ENCODE results near the gene NXF1. TPM values are rescaled to one million over a fixed set of nuclear protein-coding genes. Genes with fewer than 3 reads are reported as not detected.

The NXF1 gene
- total and polyA plus RNA-seq, 3 donors from 2014 or later: 88.3 to 98.7 (median 94.6) TPM

DNA sequence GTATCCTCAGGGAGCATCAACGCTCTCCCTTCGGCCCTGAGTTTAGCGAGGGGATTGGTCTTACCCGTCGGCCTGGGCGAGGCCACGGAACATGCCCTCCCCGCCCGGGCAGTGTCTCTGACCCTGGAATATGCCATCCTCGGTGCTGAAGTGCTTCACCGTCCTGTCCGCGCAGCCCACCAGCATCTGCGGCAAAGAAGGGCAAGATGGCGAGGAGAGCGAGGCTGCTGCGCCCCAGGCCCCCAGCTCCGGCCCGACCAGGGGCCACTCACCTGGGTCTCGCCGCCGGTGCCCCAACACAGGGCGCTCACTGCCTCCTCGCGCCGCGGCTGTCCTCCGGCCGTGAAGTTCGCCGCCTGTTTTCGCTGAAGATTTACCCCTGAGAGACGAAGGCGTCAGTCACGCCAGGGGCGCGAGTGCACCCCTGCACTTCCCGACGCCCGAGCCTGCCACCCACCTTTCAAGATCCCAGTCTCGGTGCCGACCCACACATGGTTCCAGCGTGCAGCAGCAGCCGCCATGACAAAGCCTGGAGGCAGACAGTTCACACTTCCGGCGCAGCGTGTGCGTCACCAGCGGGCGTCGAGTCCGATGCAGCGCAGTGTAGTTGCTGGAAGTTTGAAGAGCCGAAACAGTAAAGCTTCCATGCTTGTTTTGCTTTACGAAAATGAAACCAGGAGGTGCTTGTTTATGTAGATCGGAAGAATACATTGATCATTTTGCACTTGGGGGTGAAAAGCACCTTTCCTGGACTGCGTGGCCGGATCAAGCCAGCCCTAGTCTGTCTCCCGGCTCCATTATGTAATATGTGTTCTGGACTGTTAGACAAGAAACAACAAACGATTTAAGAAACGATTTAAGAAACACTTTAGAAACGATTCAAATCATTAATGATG, 34.1 kb upstream of the NXF1 start, which contains the start of gene WDR74:
Gene WDR74 (minus strand): TSS at position 541 of the 896 bp plus-strand sequence. CDS start 20 bp downstream, at position 521.
- intact Hi-C loops (cut with DNase I; ENCODE audit: low total_unique reads): no loop called here

DNA sequence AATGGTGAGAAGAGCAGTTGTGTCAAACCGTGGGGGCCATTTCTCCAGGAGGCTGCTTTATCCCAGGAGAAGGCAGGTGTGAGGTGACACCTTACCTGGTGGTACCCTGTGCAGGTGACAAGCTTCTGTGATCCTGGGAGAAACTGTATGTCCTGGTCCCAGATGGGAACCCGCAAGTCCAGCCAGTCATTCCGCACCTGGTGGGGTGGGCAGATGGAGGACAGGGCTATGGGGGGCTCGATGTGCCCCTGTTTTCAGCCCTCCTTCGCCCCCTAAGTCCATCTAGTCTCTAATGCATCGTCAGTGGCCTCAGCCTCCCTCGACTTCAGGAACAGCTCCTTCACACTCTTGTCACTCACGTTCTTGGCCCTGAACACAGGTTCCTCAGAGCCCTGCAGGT, 30.1 kb upstream of the NXF1 start:
- intact Hi-C loops (cut with DNase I; ENCODE audit: low total_unique reads): no loop called here
- 77 to 92% methylated on average over 8 of the region's 8 CpGs for WGBS, 2 donors

More for the DNA sequence above, 34.1 kb upstream of the NXF1 start, which contains the start of gene WDR74:
- peak within 1 kb of the TSS; percentile 75 to 90 for H3K4me3 ChIP-seq
- H3K27ac ChIP-seq: peak within 1 kb of the TSS; percentile 98 to 99
- H3K9me3 ChIP-seq: no peaks in the 10 kb centered on the region
- peaks cover 8% of the 10 kb centered on the region for H3K4me1 ChIP-seq
- TF ChIP-seq, protein P1, sequence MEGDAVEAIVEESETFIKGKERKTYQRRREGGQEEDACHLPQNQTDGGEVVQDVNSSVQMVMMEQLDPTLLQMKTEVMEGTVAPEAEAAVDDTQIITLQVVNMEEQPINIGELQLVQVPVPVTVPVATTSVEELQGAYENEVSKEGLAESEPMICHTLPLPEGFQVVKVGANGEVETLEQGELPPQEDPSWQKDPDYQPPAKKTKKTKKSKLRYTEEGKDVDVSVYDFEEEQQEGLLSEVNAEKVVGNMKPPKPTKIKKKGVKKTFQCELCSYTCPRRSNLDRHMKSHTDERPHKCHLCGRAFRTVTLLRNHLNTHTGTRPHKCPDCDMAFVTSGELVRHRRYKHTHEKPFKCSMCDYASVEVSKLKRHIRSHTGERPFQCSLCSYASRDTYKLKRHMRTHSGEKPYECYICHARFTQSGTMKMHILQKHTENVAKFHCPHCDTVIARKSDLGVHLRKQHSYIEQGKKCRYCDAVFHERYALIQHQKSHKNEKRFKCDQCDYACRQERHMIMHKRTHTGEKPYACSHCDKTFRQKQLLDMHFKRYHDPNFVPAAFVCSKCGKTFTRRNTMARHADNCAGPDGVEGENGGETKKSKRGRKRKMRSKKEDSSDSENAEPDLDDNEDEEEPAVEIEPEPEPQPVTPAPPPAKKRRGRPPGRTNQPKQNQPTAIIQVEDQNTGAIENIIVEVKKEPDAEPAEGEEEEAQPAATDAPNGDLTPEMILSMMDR (IDR thresholded peaks at IDR 0.05): no peak
- peak; percentile 85 for TF ChIP-seq POLR2A (IDR thresholded peaks at IDR 0.05)
- WGBS, 2 donors: 0% methylated on average over 24 to 55 of the region's 62 CpGs
- peak; percentile 97 for DNase-seq
- no peaks in the 10 kb centered on the region for H3K27me3 ChIP-seq
- H3K36me3 ChIP-seq (ENCODE audit: low read depth, missing control alignments): no peaks in the 10 kb centered on the region

DNA sequence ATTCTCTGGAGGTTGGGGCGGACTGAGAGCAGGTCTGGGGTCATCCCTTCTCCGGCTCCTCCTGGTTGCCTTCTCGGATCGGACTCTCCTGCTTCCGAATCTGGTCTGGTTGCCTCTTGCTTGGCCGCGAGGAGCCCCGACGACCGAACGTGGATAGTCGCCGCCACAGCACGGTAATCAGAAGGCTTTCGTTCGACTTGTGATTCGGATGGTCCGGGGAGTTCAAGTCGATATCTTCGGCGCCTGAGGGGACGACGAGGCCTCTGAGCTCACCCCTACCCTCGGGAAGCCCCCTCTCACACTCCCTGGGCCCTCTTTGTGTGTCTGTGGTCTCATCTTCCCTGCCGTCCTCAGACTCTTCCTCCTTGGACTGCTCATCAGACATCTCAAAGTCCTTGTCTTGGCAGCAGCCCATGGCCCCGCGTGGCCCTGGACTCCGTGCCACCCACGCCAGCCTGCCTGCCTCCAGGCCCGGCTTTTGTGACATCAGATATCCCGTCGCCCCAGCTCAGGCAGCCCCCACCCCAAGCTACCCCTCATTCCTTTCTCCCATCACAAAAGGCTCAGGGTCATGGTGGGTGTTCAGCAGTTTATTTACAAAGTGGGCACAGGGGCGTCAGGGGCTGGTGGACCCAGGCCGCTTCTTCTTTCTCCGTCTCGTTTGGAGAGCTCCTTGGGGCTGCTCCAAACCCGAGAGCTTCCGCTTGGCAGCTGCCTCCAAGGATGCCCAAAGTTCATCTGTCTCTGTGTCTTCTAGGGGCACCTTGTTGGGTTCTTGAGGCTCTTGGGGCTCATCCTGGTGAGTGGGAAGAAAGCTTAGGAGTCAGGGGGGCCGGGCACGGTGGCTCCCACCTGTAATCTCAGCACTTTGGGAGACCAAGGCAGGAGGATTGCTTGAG, 27.3 kb upstream of the NXF1 start, which contains the start of gene TEX54:
Gene TEX54 (minus strand): TSS at position 506 of the 899 bp plus-strand sequence.
- H3K9me3 ChIP-seq: no peaks in the 10 kb centered on the region
- DNase-seq: peak; percentile 61
- no peaks in the 10 kb centered on the region for H3K27me3 ChIP-seq
- peak within 1 kb of the TSS; percentile 93 to 97 for H3K27ac ChIP-seq
- TF ChIP-seq, protein P1 (IDR thresholded peaks at IDR 0.05): no peak
- no peak for TF ChIP-seq POLR2A (IDR thresholded peaks at IDR 0.05)
- WGBS, 2 donors: 7 to 8% methylated on average over 35 to 40 of the region's 40 CpGs
- peak within 1 kb of the TSS; percentile 99 for H3K4me3 ChIP-seq
- intact Hi-C loops (cut with DNase I; ENCODE audit: low total_unique reads): no loop called here
- H3K36me3 ChIP-seq (ENCODE audit: low read depth, missing control alignments): no peaks in the 10 kb centered on the region
- H3K4me1 ChIP-seq: peaks cover 10% of the 10 kb centered on the region

More for the DNA sequence above, 30.1 kb upstream of the NXF1 start:
- no peak overlapping the region for H3K4me3 ChIP-seq
- no peaks in the 10 kb centered on the region for H3K9me3 ChIP-seq
- no peak overlapping the region for H3K27ac ChIP-seq
- DNase-seq: no peak
- no peak for TF ChIP-seq POLR2A (IDR thresholded peaks at IDR 0.05)
- TF ChIP-seq, protein P1 (IDR thresholded peaks at IDR 0.05): no peak
- H3K4me1 ChIP-seq: peaks cover 10% of the 10 kb centered on the region
- H3K36me3 ChIP-seq (ENCODE audit: low read depth, missing control alignments): no peaks in the 10 kb centered on the region
- H3K27me3 ChIP-seq: no peaks in the 10 kb centered on the region

DNA sequence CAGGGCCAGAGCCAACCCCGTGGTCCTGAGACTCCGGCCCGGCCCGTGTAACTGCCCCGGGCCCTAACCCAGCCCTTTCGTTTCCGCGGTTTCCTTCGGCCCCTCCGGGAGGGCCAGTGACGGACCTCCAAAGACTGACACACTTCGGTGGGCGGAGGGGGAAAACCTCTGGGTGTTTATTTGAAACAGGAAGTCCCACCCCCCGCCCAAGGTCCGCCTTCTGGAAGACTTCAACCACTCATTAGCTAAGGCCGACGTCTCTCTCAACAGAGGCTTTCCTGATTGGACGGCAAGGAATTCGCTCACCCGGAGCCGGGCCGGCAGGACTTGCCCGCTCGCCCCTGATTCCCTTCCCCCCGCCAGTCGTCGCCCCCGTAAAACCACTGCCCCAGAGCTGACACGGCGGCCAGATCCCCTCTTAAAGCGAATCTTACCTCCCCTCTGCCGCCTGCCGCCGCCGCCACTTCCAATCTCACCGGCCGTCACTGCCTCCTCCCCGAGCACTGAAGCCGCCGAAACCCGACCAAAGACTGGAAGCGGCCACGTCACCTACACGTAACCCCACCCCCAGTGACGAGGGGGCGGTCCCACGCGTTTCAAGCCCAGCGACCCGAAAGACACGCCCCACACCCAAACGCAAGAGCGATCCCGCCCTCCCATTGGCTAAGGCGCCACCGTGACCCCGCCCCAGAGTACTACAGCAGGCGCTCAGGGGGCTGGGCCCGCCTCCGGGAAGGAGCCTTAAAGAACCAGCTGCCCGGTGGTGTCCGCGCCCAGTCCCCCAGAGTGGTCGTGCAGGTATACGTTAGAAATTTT, 26.5 kb upstream of the NXF1 start, which contains the start of gene STX5:
Gene STX5 (minus strand): TSS at position 532 of the 816 bp plus-strand sequence. CDS start 808 bp downstream, outside the sequence.
- no peaks in the 10 kb centered on the region for H3K9me3 ChIP-seq

More for the DNA sequence above, 26.5 kb upstream of the NXF1 start, which contains the start of gene STX5:
- H3K4me3 ChIP-seq: peak within 1 kb of the TSS; percentile 99
- no peaks in the 10 kb centered on the region for H3K27me3 ChIP-seq
- peak; percentile 100 for DNase-seq
- peak; percentile 54 for TF ChIP-seq POLR2A (IDR thresholded peaks at IDR 0.05)
- TF ChIP-seq, protein P1 (IDR thresholded peaks at IDR 0.05): no peak
- intact Hi-C loops (cut with DNase I; ENCODE audit: low total_unique reads): no loop called here
- peak within 1 kb of the TSS; percentile 93 to 97 for H3K27ac ChIP-seq
- 0% methylated on average over 43 to 65 of the region's 65 CpGs for WGBS, 2 donors
- H3K4me1 ChIP-seq: peaks cover 10% of the 10 kb centered on the region
- no peaks in the 10 kb centered on the region for H3K36me3 ChIP-seq (ENCODE audit: low read depth, missing control alignments)
